A549 (cell line): ENCODE measurements around the gene KRTAP10-9.
"Not testable (repeated sequence)": the region's sequence is repeated elsewhere in the genome, so short reads cannot be mapped to it uniquely, and the experiment has no call there.

ENCODE experiments used
- CBX2 ChIP-seq: fragments of 200-600 bp; sonication (generic); IDR thresholded peaks from 2 replicates; pipeline ENCODE4 v1.6.1; 2016; ENCODE audit warnings: low read depth, mild to moderate bottlenecking, borderline replicate concordance
- CTCF ChIP-seq: fragments of >200 bp; sonication (Bioruptor Twin); formaldehyde crosslinking; IDR thresholded peaks from 3 replicates; pipeline ENCODE4 v1.5.1; 2016
- E2F6 ChIP-seq: IDR thresholded peaks from 2 replicates; pipeline ENCODE4 v1.6.1; 2012; ENCODE audit warnings: low read depth, borderline replicate concordance
- EP300 ChIP-seq, 2 experiments: fragments of >200 bp; sonication (Bioruptor Twin); formaldehyde crosslinking; IDR thresholded peaks; 2 replicates in 1 of 2; 3 replicates in 1 of 2; pipeline ENCODE4 v1.6.1; 2016 to 2017
- HDAC2 ChIP-seq: fragments of 200-600 bp; sonication (generic); IDR thresholded peaks from 2 replicates; pipeline ENCODE4 v1.6.1; 2016
- JUN ChIP-seq, 2 experiments: fragments of >200 bp; sonication (Bioruptor Twin); formaldehyde crosslinking; IDR thresholded peaks; 2 replicates in 1 of 2; 3 replicates in 1 of 2; pipeline ENCODE4 v1.6.1; 2016 to 2017
- MAX ChIP-seq: IDR thresholded peaks from 2 replicates; pipeline ENCODE4 v1.6.1; 2012
- MAZ ChIP-seq: fragments of 150-350 bp; IDR thresholded peaks from 2 replicates; pipeline ENCODE4 v1.6.1; 2014; ENCODE audit warnings: antibody characterized with exemption, low read depth, low read length, borderline replicate concordance
- POLR2AphosphoS2 ChIP-seq: conservative IDR thresholded peaks from 2 replicates; pipeline ENCODE4 v1.6.1; 2012; ENCODE audit warnings: low read length, improper control_type of control experiment, inconsistent platforms
- RAD21 ChIP-seq, 2 experiments: fragments of >200 bp in 1 of 2; sonication (Bioruptor Twin) in 1 of 2; formaldehyde crosslinking in 1 of 2; IDR thresholded peaks in 1 of 2; conservative IDR thresholded peaks in 1 of 2; 2 replicates in 1 of 2; 3 replicates in 1 of 2; pipeline ENCODE4 v1.6.1; 2012 to 2018; ENCODE audit warnings: inconsistent platforms in 1 of 2
- RFX5 ChIP-seq: fragments of 450-650 bp; IDR thresholded peaks from 2 replicates; pipeline ENCODE4 v1.7.1; 2014; ENCODE audit warnings: antibody characterized with exemption, mild to moderate bottlenecking, moderate library complexity
- TP53 ChIP-seq: fragments of 250-450 bp; sonication (Bioruptor Pico); IDR thresholded peaks from 2 replicates; pipeline ENCODE4 v1.5.0; 2021; ENCODE audit warnings: mild to moderate bottlenecking, moderate library complexity
- USF2 ChIP-seq: fragments of 450-650 bp; IDR thresholded peaks from 2 replicates; pipeline ENCODE4 v1.6.1; 2014; ENCODE audit warnings: antibody characterized with exemption
- ZSCAN20 ChIP-seq: fragments of 250-450 bp; sonication (Bioruptor Pico); IDR thresholded peaks from 2 replicates; pipeline ENCODE4 v1.8.0; 2022; ENCODE audit warnings: mild to moderate bottlenecking, moderate library complexity

GRCh38 chr21:44610157-44610843 lies 16.6 kb upstream of the KRTAP10-9 start:
- not testable (repeated sequence) for TF ChIP-seq RAD21 (conservative IDR thresholded peaks at IDR 0.05 in 1 of 2, IDR thresholded peaks at IDR 0.05 in 1 of 2); CTCF; JUN (IDR thresholded peaks at IDR 0.05); MAZ; E2F6; POLR2AphosphoS2; USF2; ZSCAN20 (CRISPR knock-in tag); HDAC2; RFX5; TP53 (CRISPR knock-in tag); MAX; CBX2; EP300 (IDR thresholded peaks at IDR 0.05)
